HG03432 (cell line): ENCODE results near the gene BIK.

ENCODE experiments used
- ATAC-seq: cut with Tn5 transposase; IDR thresholded peaks from one replicate; pipeline ENCODE4 v1.9.1; 2021; ENCODE audit warnings: mild to moderate bottlenecking, moderate library complexity; ENCODE audit not compliant: unreplicated experiment

The BIK gene

DNA sequence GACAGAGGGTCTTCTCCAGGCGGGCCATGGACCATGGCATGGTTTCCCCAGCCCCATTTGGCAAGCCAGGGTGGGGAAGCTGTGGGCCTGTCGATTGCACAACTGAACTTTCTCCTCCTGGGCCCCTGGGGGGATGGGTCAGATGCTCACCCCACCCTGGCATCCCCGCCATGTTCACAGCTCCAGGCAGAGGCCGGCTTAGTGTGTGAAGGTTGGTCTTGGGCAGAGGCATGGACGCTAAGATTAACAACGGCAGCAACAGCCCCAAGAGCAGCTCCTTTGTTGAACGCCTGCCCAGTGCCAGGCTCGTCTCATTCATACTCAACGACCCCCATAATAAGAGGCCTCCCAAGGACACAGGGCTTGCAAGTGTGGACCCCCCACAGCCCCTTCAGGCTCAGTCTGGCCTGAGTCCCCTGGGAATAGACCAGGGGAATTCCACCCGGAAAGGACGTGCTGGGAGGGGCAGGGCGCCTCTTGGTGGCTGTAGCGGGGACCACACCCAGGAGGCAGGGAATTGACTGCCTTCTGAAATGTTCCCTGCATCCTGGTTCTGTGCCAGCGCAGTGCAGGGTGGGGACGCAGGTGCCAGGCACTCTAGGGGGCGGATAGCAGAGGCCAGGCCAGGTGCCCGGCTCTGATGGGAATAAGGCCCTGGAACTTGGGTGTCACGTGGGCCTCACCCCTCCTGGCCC lies 49.1 kb downstream of the BIK start:
- ATAC-seq = no peak

- no peak for ATAC-seq
Observed at GRCh38 chr22:43160497-43161126, 50.1 kb downstream of the BIK start.

GRCh38 chr22:43162412-43163150 lies 52.0 kb downstream of the BIK start:
- no peak for ATAC-seq

DNA sequence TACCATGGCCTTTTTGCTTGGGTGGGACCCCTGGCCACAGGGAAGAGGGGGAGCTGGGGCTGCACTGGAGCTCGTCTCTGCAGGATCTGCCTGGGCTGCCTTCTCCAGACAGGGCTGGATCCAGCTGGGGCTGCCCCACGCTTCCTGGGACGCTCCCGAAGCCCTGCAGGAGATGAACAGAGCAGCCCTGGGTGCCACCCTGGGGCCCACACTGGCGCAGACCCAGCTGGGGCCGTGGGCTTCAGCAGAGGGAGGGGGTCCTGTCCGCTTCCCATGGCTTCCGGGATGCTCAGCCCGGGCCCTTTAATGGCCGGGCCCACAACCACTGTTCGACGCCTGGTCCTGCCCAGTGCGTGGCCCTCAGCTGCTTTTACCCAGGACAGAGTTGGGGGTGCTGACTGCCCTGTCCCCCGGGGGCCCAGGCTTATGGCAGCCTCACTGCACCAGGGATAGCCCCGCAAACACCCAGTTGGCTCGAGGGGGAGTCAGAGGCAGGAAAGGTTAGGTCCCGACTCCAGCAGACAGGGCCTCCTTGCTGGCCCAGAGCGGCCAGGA lies 52.8 kb downstream of the BIK start:
- no peak for ATAC-seq

DNA sequence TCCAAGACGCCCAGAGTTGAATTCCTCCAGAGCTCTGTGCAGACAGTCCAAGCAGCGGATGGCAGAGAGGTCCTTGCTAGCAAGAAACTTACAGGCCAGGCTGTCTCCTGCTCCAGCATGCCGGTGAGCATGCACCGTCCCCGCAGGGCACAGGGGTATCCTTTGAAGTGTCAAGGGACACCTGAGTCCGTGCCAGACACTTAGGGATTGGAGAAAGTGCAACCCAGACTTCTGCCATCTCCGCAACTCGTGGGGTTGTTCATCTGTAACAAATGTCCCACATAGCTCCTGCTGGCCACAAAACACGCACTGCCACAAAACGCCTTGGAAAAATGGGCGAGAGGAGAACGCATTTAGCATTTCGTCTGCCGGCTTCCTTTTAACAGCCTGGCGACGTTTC lies 54.1 kb downstream of the BIK start:
- ATAC-seq = no peak

DNA sequence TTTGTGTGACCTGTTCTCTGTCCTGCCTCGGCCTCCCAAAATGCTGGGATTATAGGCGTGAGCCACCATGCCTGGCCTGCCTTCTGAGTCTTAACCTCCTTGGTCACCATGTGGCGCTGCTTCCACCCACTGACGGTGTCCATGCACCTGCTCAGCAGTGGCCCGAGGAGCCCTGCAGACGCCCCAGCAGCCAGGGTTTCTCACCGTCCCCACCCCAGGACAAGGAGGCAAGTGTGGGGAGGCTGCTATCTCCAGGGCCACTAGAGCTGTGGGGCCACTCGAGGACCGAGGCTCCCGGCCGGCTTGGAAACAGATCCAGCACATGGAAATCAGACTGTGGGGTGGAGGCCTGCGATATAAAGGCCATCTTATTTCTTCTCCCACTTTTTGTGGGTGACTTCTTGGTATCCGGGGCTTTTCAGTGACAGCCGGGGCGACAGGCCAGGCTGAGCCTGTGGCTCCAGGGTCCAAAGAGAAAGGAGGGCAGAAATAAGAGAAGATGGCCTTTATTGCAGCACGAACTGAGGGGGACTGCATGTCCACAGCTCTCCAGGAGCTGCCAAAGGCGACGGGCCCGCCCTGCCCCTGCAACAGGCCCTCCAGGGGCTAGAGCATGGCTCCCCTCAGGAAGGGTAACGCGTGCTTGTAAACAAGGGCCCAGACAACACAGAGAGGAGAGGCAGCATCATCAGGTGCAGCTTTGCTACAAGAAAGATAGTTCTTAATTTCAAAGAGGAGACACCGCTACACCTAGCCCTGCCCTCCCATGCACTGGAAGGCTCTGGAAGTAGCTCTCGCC lies 55.8 kb downstream of the BIK start:
- no peak for ATAC-seq

- no peak for ATAC-seq
Observed at GRCh38 chr22:43167001-43167589, 56.5 kb downstream of the BIK start.

DNA sequence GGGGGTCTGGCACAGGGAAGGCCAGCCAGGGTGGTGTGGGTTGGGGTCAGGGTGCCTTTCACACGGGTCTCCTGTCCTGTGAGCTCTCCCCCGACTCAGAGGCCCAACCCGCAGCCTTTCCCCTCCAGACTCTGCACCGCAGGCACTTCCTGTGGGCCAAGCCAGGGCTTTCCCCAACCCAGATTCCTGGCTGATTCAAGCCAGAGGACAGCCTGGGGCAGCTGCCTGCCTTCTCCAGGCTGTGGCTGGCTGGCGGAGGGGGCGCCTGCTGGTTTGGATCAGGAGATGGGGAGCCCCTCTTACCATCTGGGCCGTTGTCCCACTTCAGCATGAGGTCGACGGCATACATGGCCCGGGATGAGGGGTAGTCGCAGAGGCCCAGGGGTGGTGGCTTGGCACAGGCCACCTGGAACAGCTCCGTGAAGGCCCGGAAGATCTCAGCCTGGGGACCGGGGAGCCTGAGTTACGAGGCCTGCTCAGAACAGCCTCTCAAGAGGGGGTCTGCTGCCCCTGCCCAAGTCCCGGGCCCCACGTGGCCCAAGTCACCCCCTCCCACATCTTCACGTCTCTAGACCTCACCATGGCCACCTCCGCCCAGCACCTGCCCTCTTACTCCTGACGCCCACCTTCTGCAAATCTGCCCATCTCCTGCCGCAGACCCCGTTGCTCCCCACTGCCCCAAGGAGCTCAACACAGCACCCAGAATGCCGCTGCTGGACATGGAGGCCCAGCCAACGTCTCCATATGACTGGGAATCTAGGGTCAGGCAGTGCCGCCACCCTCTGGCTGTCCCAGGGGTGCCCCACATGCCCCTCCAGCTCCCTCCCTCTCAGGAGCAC lies 58.1 kb downstream of the BIK start:
- ATAC-seq = no peak

GRCh38 chr22:43169310-43170130 lies 59.0 kb downstream of the BIK start:
- ATAC-seq = no peak

DNA sequence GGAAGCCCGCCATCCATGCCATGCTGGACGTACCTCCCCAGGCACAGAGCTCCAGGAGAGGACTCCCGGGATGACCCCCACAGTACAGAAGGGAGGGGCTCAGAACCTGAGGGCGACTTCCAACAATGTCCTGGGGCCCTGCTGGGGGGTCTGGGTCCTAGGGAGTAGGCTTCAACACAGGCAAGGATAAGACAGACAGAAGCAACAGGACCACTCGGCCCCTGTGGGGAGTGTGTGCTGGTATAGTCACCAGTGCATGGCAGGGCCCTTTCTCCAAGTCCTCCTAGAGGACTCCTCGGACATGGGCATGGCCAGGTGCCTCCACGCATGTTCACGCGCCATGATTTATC lies 59.6 kb downstream of the BIK start:
- no peak for ATAC-seq

GRCh38 chr22:43171019-43171491 lies 60.5 kb downstream of the BIK start:
- no peak for ATAC-seq

GRCh38 chr22:43171607-43172006 lies 61.1 kb downstream of the BIK start:
- no peak for ATAC-seq

GRCh38 chr22:43172191-43172590 lies 61.6 kb downstream of the BIK start:
- ATAC-seq = no peak

GRCh38 chr22:43173566-43173965 lies 63.0 kb downstream of the BIK start:
- no peak for ATAC-seq

DNA sequence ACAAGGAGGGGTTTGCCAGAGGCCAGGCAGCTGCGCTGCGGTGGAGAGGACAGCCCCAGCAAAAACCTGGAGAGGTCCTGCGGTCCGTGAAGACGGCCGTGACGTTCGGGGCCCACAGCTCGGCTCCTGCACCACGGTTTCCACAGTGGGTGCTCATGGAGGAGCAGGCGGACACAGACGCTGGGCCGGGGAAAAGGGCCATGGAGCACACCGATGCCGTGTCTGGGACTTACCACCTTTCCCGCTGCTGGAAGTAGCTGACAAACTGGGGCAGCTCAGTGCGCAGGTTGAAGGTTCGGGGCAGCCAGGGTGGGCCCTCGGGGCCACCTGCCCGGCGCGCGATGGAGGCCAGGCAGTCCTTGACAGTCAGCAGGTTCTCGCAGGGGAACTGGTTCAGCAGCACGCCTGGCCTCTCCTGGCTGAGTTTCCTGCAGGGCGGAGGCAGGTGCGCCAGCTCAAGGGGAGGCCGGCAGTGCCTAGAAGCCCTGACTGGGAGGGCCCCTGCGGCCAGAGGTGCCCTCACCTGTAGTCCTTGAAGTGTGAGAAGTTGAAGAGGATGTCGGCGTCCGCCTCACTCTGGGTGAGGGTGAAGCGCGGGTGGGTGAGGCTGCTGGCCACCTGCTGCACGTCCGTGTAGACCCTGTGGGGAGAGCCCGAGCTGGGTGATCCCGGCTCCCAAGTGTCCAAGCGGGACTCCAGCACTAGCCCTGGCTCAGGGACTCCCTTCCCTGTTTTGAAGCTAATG lies 63.6 kb downstream of the BIK start:
- ATAC-seq = no peak

- no peak for ATAC-seq
Observed at GRCh38 chr22:43174941-43175531, 64.5 kb downstream of the BIK start.

DNA sequence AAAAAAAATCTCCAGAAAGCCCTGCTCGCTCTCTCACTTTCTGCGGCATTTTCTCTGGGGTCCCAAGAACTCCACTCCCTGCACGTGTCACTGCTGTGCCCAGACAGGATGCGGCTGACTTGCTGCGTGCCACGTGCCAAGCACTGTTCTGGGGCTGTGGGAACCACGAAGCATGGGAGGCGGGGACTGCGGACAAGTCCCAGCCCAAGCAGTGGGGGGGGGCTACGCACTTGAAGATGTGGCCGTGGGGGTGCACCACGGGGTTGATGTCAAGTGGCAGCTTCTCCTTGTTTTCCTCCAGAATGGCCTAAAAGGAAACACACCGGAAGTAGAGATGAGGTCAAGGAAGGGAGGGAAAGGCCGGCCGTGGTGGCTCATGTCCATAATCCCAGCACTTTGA lies 65.5 kb downstream of the BIK start:
- no peak for ATAC-seq

DNA sequence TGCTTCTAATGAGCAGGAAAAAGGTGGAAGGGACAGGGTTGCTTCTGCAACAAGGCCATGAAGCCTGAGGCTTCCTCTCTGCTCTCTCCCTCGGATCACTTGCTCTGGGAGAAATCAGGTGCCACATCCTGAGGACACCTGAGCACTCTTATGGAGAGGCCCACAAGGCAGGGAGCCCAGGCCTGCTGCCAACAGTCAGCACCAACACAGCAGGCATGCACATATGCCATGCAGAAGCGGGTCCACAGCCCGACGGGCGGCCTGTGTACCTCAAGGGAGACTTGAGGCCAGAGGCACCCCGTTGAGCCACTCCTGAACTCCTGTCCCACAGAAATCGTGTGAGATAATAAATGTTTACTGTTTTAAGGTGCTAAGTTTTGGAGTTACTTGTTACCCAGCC lies 66.9 kb downstream of the BIK start:
- no peak for ATAC-seq
